ENCODE data around the gene TTC7B.

GRCh38 chr14:90674043-90674670 lies 142.1 kb downstream of the TTC7B start:
- TF ChIP-seq TAF1 (IDR thresholded peaks at IDR 0.05; ENCODE audit: borderline replicate concordance, insufficient read depth, low read length) (no peak), POLR2AphosphoS5 (IDR thresholded peaks at IDR 0.05; ENCODE audit: low read depth, low read length) (no peak), REST (IDR thresholded peaks at IDR 0.05; ENCODE audit: insufficient read depth in 1 of 2, low read depth in 2 of 2, low read length in 2 of 2) (no peak), SIN3A (IDR thresholded peaks at IDR 0.05; ENCODE audit: borderline replicate concordance, insufficient read depth, low read length) (no peak), FOXP2 (optimal IDR thresholded peaks at IDR 0.05; ENCODE audit: borderline replicate concordance, extremely low read depth, extremely low read length, insufficient read depth) (no peak)
